HepG2 (cell line): ENCODE results near the gene PLSCR5. TPM values are rescaled to one million over a fixed set of nuclear protein-coding genes. Genes with fewer than 3 reads are reported as not detected.
A peak's percentile ranks its signal among the peaks of the same experiment; 100 is the strongest.

ENCODE experiments used
- ATF2 ChIP-seq: sonication (generic); formaldehyde crosslinking; IDR thresholded peaks from 2 replicates; pipeline ENCODE4 v1.4.0; 2020; ENCODE audit warnings: missing genetic modification reagents
- CHD4 ChIP-seq: fragments of 200-600 bp; sonication (generic); IDR thresholded peaks from 2 replicates; pipeline ENCODE4 v1.7.0; 2017; ENCODE audit warnings: mild to moderate bottlenecking, low read length, borderline replicate concordance
- FOXO4 ChIP-seq: sonication (generic); formaldehyde crosslinking; conservative IDR thresholded peaks from 2 replicates; pipeline ENCODE4 v1.8.1; 2023; ENCODE audit warnings: missing genetic modification reagents
- JUNB ChIP-seq: sonication (generic); formaldehyde crosslinking; IDR thresholded peaks from 2 replicates; pipeline ENCODE4 v1.8.0; 2022; ENCODE audit warnings: missing genetic modification reagents, mild to moderate bottlenecking, borderline replicate concordance
- MBD4 ChIP-seq: IDR thresholded peaks from 2 replicates; pipeline ENCODE4 v1.6.1; 2012; ENCODE audit warnings: low read length, inconsistent platforms, borderline replicate concordance
- MYPOP ChIP-seq: sonication (generic); formaldehyde crosslinking; IDR thresholded peaks from 2 replicates; pipeline ENCODE4 v1.8.1; 2023; ENCODE audit warnings: mild to moderate bottlenecking, moderate library complexity, missing genetic modification reagents
- NCOR1 ChIP-seq: fragments of 200-600 bp; sonication (generic); IDR thresholded peaks from 2 replicates; pipeline ENCODE4 v1.7.0; 2017; ENCODE audit warnings: antibody characterized with exemption, low read length, borderline replicate concordance
- POLR2AphosphoS5 ChIP-seq: IDR thresholded peaks from 2 replicates; pipeline ENCODE4 v1.6.1; 2012; ENCODE audit warnings: low read depth, low read length
- RXRB ChIP-seq: IDR thresholded peaks from 2 replicates; pipeline ENCODE4 v1.6.1; 2016; ENCODE audit warnings: borderline replicate concordance, missing genetic modification reagents, missing compliant biosample characterization
- SOX6 ChIP-seq, 2 experiments: fragments of 450-650 bp in 1 of 2; sonication (generic) in 1 of 2; formaldehyde crosslinking in 1 of 2; IDR thresholded peaks; 2 replicates each; pipeline versions ENCODE4 v1.4.0 to v1.6.1; 2017 to 2020; ENCODE audit warnings: antibody characterized with exemption in 1 of 2, mild to moderate bottlenecking in 1 of 2, missing genetic modification reagents in 1 of 2
- THAP11 ChIP-seq: IDR thresholded peaks from 2 replicates; pipeline ENCODE4 v1.6.1; 2016; ENCODE audit warnings: missing biosample characterization, missing genetic modification reagents
- TSC22D2 ChIP-seq: sonication (generic); formaldehyde crosslinking; IDR thresholded peaks from 2 replicates; pipeline ENCODE4 v1.5.1; 2020; ENCODE audit warnings: missing genetic modification reagents, mild to moderate bottlenecking, borderline replicate concordance
- U2AF2 ChIP-seq: fragments of 200-400 bp; formaldehyde crosslinking; IDR thresholded peaks from 2 replicates; pipeline ENCODE4 v1.6.1; 2017; ENCODE audit warnings: low read depth, mild to moderate bottlenecking, low read length
- ZFAT ChIP-seq: sonication (generic); formaldehyde crosslinking; conservative IDR thresholded peaks from 2 replicates; pipeline ENCODE4 v1.8.1; 2023; ENCODE audit warnings: missing genetic modification reagents, inconsistent platforms
- ZMAT3 ChIP-seq: sonication (generic); formaldehyde crosslinking; conservative IDR thresholded peaks from 2 replicates; pipeline ENCODE4 v1.7.0; 2021; ENCODE audit warnings: missing genetic modification reagents
- ZNF17 ChIP-seq: sonication (generic); formaldehyde crosslinking; IDR thresholded peaks from 2 replicates; pipeline ENCODE4 v1.5.0; 2020; ENCODE audit warnings: mild to moderate bottlenecking, missing genetic modification reagents
- ZNF280D ChIP-seq: sonication (generic); formaldehyde crosslinking; IDR thresholded peaks from 2 replicates; pipeline ENCODE4 v1.5.1; 2020; ENCODE audit warnings: mild to moderate bottlenecking, missing genetic modification reagents
- ZNF430 ChIP-seq: sonication (generic); formaldehyde crosslinking; IDR thresholded peaks from 2 replicates; pipeline ENCODE4 v1.9.0; 2021; ENCODE audit warnings: mild to moderate bottlenecking, missing genetic modification reagents
- ZNF44 ChIP-seq: sonication (generic); formaldehyde crosslinking; IDR thresholded peaks from 2 replicates; pipeline ENCODE4 v1.5.1; 2020; ENCODE audit warnings: mild to moderate bottlenecking, missing genetic modification reagents
- ZNF607 ChIP-seq: sonication (generic); formaldehyde crosslinking; IDR thresholded peaks from 2 replicates; pipeline ENCODE4 v1.5.1; 2020; ENCODE audit warnings: missing genetic modification reagents, mild to moderate bottlenecking, borderline replicate concordance
- ZNF670 ChIP-seq: sonication (generic); formaldehyde crosslinking; IDR thresholded peaks from 2 replicates; pipeline ENCODE4 v1.8.0; 2022; ENCODE audit warnings: mild to moderate bottlenecking, missing genetic modification reagents, borderline replicate concordance
- ZNF777 ChIP-seq: sonication (generic); formaldehyde crosslinking; IDR thresholded peaks from 2 replicates; pipeline ENCODE4 v1.4.0; 2020; ENCODE audit warnings: missing genetic modification reagents
- ZNF850 ChIP-seq: sonication (generic); formaldehyde crosslinking; conservative IDR thresholded peaks from 2 replicates; pipeline ENCODE4 v1.9.0; 2021; ENCODE audit warnings: mild to moderate bottlenecking, missing genetic modification reagents
- polyA plus RNA-seq, 8 experiments: library from polyadenylated mRNA; depleted of rRNA in 3 of 8; stranded (reverse) in 7 of 8; unstranded in 1 of 8; fragments of >200 nt; fragmentation: Illumina TruSeq in 4 of 8; extraction: Trizol in 4 of 8; gene quantifications; 2 replicates each; pipeline versions ENCODE4 v1.2.1 to v1.2.3, GENCODE V29; 2011 to 2016; ENCODE audit warnings: low read depth in 4 of 8, missing spikeins in 1 of 8, mixed read lengths in 1 of 8; ENCODE audit not compliant: insufficient read depth in 1 of 8
- total RNA-seq, 5 experiments: library from RNA; depleted of rRNA; stranded (reverse); fragments of >200 nt; fragmentation: Illumina TruSeq; extraction: Trizol; gene quantifications; 2 replicates each; pipeline ENCODE4 v1.2.3, GENCODE V29; 2016; ENCODE audit warnings: low read depth in 1 of 5

PLSCR5 gene
- total and polyA plus RNA-seq, 2 of the 13 experiments (the other 11 are each of a cell fraction or from before 2014, with no cell fraction given) = 0.50 TPM; not detected in 1

- peak; percentile 44; the same call in 1 of the 2 replicates for TF ChIP-seq CHD4
- TF ChIP-seq ZNF430 (CRISPR knock-in tag) = no peak
- TF ChIP-seq TSC22D2 (CRISPR knock-in tag) = no peak
- TF ChIP-seq U2AF2 = no peak
- TF ChIP-seq ZMAT3 = no peak
- no peak for TF ChIP-seq ZNF607 (CRISPR knock-in tag)
- peak; percentile 79 for TF ChIP-seq THAP11 (CRISPR knock-in tag)
- no peak for TF ChIP-seq ZNF777 (CRISPR knock-in tag)
- no peak for TF ChIP-seq FOXO4
- no peak for TF ChIP-seq ZNF850 (CRISPR knock-in tag)
- no peak for TF ChIP-seq SOX6 (IDR thresholded peaks at IDR 0.05)
- peak; percentile 95 for TF ChIP-seq SOX6 (CRISPR knock-in tag; IDR thresholded peaks at IDR 0.05)
- TF ChIP-seq MBD4 = peak; percentile 98
- TF ChIP-seq JUNB = no peak
- TF ChIP-seq RXRB = peak; percentile 90
- TF ChIP-seq POLR2AphosphoS5 = no peak
- no peak for TF ChIP-seq ZNF44 (CRISPR knock-in tag)
- peak; percentile 54; the same call in 1 of the 2 replicates for TF ChIP-seq ATF2 (CRISPR knock-in tag)
- no peak for TF ChIP-seq ZNF17 (CRISPR knock-in tag)
- TF ChIP-seq ZNF670 (CRISPR knock-in tag) = no peak
- TF ChIP-seq NCOR1 = peak; percentile 48; the same call in 1 of the 2 replicates
- TF ChIP-seq ZFAT (CRISPR knock-in tag) = no peak
- TF ChIP-seq MYPOP (CRISPR knock-in tag) = peak; percentile 74; the same call in 1 of the 2 replicates
- peak; percentile 83 for TF ChIP-seq ZNF280D (CRISPR knock-in tag)
Measured at GRCh38 chr3:146637871-146638270, 32.7 kb upstream of the PLSCR5 start (continued).
